Mesendoderm (in vitro differentiated cells): ENCODE data around the gene SLC10A7.
A peak's percentile ranks its signal among the peaks of the same experiment; 100 is the strongest.

Source experiments
- DNase-seq: peaks from one replicate; pipeline ENCODE4 v3.0.0; 2013
- H2AK5ac ChIP-seq: 2 replicates; pipeline ENCODE4 v1.6.1; 2013; ENCODE audit warnings: low read length, inconsistent platforms
- H2BK120ac ChIP-seq: 2 replicates; pipeline ENCODE4 v1.6.1; 2013; ENCODE audit warnings: low read depth, mild to moderate bottlenecking, low read length, moderate library complexity, mixed read lengths
- H2BK15ac ChIP-seq: replicated peaks from 2 replicates; pipeline ENCODE4 v1.6.1; 2013; ENCODE audit warnings: low read depth, mild to moderate bottlenecking, moderate library complexity
- H2BK5ac ChIP-seq: 2 replicates; pipeline ENCODE4 v1.6.1; 2013; ENCODE audit warnings: low read length, inconsistent platforms
- H3K18ac ChIP-seq: 2 replicates; pipeline ENCODE4 v1.6.1; 2013; ENCODE audit warnings: mild to moderate bottlenecking, low read length, mixed read lengths
- H3K23ac ChIP-seq: one replicate; pipeline ENCODE4 v1.6.1; 2013; ENCODE audit warnings: low read length
- H3K27ac ChIP-seq: 2 replicates; pipeline ENCODE4 v1.5.1; 2013; ENCODE audit warnings: low read depth, mild to moderate bottlenecking, inconsistent platforms, low read length, moderate library complexity
- H3K27me3 ChIP-seq: 2 replicates; pipeline ENCODE4 v1.6.1; 2013; ENCODE audit warnings: low read length, control low read depth, mild to moderate bottlenecking, inconsistent platforms; ENCODE audit not compliant: insufficient read depth, poor library complexity
- H3K36me3 ChIP-seq: 2 replicates; pipeline ENCODE4 v1.6.1; 2013; ENCODE audit warnings: low read length, inconsistent platforms; ENCODE audit not compliant: control insufficient read depth, insufficient read depth
- H3K4ac ChIP-seq: one replicate; pipeline ENCODE4 v1.6.1; 2013; ENCODE audit warnings: low read depth, mild to moderate bottlenecking, low read length, moderate library complexity
- H3K4me1 ChIP-seq: 2 replicates; pipeline ENCODE4 v1.6.1; 2013; ENCODE audit warnings: low read depth, low read length, inconsistent platforms; ENCODE audit not compliant: control insufficient read depth
- H3K4me2 ChIP-seq: 2 replicates; pipeline ENCODE4 v1.6.1; 2013; ENCODE audit warnings: low read length
- H3K4me3 ChIP-seq: 2 replicates; pipeline ENCODE4 v1.5.1; 2013; ENCODE audit warnings: mild to moderate bottlenecking, low read length
- H3K56ac ChIP-seq: one replicate; pipeline ENCODE4 v1.6.1; 2013; ENCODE audit warnings: low read length
- H3K79me1 ChIP-seq: 2 replicates; pipeline ENCODE4 v1.6.1; 2013; ENCODE audit warnings: low read length, inconsistent platforms
- H3K79me2 ChIP-seq: 2 replicates; pipeline ENCODE4 v1.6.1; 2013; ENCODE audit warnings: mild to moderate bottlenecking, low read length; ENCODE audit not compliant: control insufficient read depth, insufficient read depth
- H3K9ac ChIP-seq: 2 replicates; pipeline ENCODE4 v1.6.1; 2013; ENCODE audit warnings: low read length, inconsistent platforms
- H4K5ac ChIP-seq: one replicate; pipeline ENCODE4 v1.6.1; 2013; ENCODE audit warnings: low read length
- H4K8ac ChIP-seq: one replicate; pipeline ENCODE4 v1.6.1; 2013; ENCODE audit warnings: low read depth, mild to moderate bottlenecking, control low read depth, low read length, moderate library complexity
- WGBS: extraction: QIAGEN DNeasy Blood & Tissue Kit; methylation state at CpG from one replicate; pipeline ENCODE4 v1.1.7; 2013; ENCODE audit warnings: low lambda C conversion rate, missing lambda C conversion rate; ENCODE audit not compliant: insufficient coverage; ENCODE audit errors: extremely low coverage; 5-methylcytosine and 5-hydroxymethylcytosine counted together

The SLC10A7 gene

DNA sequence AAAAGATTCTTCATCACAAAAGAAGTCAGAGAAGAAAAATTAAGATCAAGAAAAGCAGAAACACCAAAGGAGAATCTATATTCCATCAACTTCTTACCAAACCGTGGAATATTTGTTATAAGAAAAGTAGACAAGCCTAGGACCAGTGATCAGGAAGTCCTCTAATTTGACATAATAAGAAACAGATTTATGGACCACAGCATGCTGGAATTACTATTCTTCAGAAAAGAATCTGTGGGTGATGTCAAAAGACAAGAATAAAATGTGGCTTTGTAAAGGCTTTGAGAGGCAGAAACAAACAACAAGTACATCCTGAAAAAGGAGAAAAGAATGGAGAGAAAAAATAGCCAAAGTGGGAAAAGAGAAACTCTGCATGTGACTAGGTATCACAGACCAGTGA lies 123.3 kb downstream of the SLC10A7 start:
- H3K79me2 ChIP-seq: no peaks in the 10 kb centered on the region
- no peak overlapping the region for H4K5ac ChIP-seq
- H3K79me1 ChIP-seq: no peaks in the 10 kb centered on the region
- no peak overlapping the region for H2BK120ac ChIP-seq
- H3K27ac ChIP-seq: no peak overlapping the region
- H4K8ac ChIP-seq: no peak overlapping the region
- H3K18ac ChIP-seq: no peak overlapping the region
- no peaks in the 10 kb centered on the region for H3K27me3 ChIP-seq
- DNase-seq: no peak
- H2BK15ac ChIP-seq: no peak overlapping the region
- no peak overlapping the region for H3K4me3 ChIP-seq
- no peak overlapping the region for H3K23ac ChIP-seq
- H3K56ac ChIP-seq: no peak overlapping the region
- H3K4me2 ChIP-seq: no peak overlapping the region
- no peak overlapping the region for H2BK5ac ChIP-seq
- no peaks in the 10 kb centered on the region for H3K36me3 ChIP-seq
- no peak overlapping the region for H3K4ac ChIP-seq
- no peak overlapping the region for H2AK5ac ChIP-seq
- no peak overlapping the region for H3K9ac ChIP-seq
- H3K4me1 ChIP-seq: no peaks in the 10 kb centered on the region
- WGBS: no CpG with 5 or more reads among the region's 1 CpG

DNA sequence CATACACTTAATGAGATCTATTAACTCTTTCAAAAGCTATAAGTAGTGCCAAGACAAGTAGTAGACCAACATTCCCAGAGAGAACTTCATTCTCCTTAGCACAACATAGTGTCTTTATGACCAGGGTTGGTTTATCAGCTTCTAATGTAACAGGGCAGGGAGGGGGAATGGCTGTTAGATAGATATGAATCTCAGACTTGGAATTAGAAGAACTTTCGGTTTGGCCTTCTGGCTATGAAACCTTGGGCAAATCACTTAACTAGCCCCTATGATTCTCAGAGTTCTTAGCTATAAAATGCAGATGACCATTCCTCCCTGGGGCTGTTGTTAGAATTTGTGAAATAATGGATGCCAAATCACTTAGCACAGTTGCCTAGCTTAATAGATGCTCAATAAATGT lies 132.2 kb downstream of the SLC10A7 start:
- no peak overlapping the region for H3K4me3 ChIP-seq
- H3K27ac ChIP-seq: no peak overlapping the region
- WGBS: no CpG with 5 or more reads among the region's 1 CpG
- no peak overlapping the region for H3K4me2 ChIP-seq
- H2AK5ac ChIP-seq: no peak overlapping the region
- peak; percentile 5 for DNase-seq
- no peak overlapping the region for H2BK5ac ChIP-seq
- no peak overlapping the region for H2BK120ac ChIP-seq
- H3K18ac ChIP-seq: no peak overlapping the region
- no peak overlapping the region for H4K8ac ChIP-seq
- no peak overlapping the region for H3K9ac ChIP-seq
- no peaks in the 10 kb centered on the region for H3K36me3 ChIP-seq
- H3K79me2 ChIP-seq: no peaks in the 10 kb centered on the region
- H3K23ac ChIP-seq: no peak overlapping the region
- H3K27me3 ChIP-seq: no peaks in the 10 kb centered on the region
- no peak overlapping the region for H3K56ac ChIP-seq
- no peaks in the 10 kb centered on the region for H3K79me1 ChIP-seq
- H2BK15ac ChIP-seq: no peak overlapping the region
- no peak overlapping the region for H4K5ac ChIP-seq
- no peak overlapping the region for H3K4ac ChIP-seq
- H3K4me1 ChIP-seq: no peaks in the 10 kb centered on the region

DNA sequence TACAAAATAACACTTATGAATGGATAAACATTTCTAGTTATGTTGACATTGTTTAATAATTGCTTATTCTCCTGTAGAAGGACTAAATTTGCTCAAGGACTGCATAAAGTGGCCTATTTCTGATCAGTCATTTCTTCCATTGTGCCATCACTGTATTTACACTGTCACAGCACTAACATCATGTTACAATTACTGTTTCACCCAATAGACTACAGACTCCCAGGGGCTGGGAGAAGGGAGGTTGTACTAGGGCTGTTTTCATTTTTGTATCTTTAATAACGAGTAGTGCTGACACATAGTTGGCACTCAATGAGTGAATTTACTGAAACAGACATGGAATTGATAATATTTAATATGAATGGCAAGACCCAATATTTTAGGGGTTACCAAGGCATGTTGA lies 139.5 kb downstream of the SLC10A7 start:
- Histone ChIP-seq H3K4me3 (no peak overlapping the region), H2AK5ac (no peak overlapping the region), H3K18ac (no peak overlapping the region), H3K9ac (no peak overlapping the region), H3K79me1 (no peaks in the 10 kb centered on the region), H2BK5ac (no peak overlapping the region), H4K8ac (no peak overlapping the region), H3K27me3 (no peaks in the 10 kb centered on the region), H2BK120ac (no peak overlapping the region), H3K4me1 (peaks cover 3% of the 10 kb centered on the region), H3K4ac (no peak overlapping the region), H3K27ac (no peak overlapping the region), H4K5ac (no peak overlapping the region), H3K4me2 (no peak overlapping the region), H3K36me3 (no peaks in the 10 kb centered on the region), H3K56ac (no peak overlapping the region), H3K79me2 (no peaks in the 10 kb centered on the region), H3K23ac (no peak overlapping the region), H2BK15ac (no peak overlapping the region)
- WGBS: no CpG with 5 or more reads among the region's 1 CpG
- no peak for DNase-seq

DNA sequence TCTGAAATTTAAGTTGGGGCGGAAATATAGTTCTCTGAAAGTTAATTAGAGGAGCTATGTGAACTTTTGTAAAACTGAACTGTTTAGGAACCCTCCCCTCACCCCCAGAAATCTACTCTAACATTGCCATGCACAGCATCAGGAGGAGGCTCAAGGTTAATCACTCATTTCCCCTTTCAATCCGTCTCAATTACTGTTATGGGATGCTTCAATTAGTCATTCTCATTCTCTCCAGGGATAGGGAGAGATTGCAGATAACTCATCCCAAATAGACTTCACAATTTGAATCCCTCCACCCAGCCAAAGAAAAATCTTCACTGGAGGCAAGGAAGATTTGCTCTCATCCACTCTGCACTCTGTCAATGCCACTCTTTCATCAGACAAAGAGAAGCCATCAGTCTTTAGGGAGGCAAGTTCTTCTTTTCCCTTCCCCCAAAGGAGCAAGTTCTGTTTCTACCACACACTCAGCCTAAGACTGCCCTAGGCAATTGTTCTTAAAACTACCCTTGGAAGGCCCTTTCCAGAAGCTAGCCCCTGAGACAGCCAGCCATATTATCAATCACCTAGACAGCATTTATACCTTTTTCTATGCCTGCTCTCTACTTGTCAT lies 140.4 kb downstream of the SLC10A7 start:
- Histone ChIP-seq H2BK15ac (no peak overlapping the region), H3K79me2 (no peaks in the 10 kb centered on the region), H2AK5ac (no peak overlapping the region), H3K27me3 (no peaks in the 10 kb centered on the region), H4K8ac (no peak overlapping the region), H4K5ac (no peak overlapping the region), H2BK120ac (no peak overlapping the region), H2BK5ac (no peak overlapping the region), H3K4me2 (no peak overlapping the region), H3K9ac (no peak overlapping the region), H3K4ac (no peak overlapping the region), H3K23ac (no peak overlapping the region), H3K27ac (no peak overlapping the region), H3K4me1 (peaks cover 3% of the 10 kb centered on the region), H3K18ac (no peak overlapping the region), H3K79me1 (no peaks in the 10 kb centered on the region), H3K36me3 (no peaks in the 10 kb centered on the region), H3K56ac (no peak overlapping the region), H3K4me3 (no peak overlapping the region)
- peak; percentile 51 for DNase-seq
- WGBS: no CpG with 5 or more reads among the region's 2 CpGs

DNA sequence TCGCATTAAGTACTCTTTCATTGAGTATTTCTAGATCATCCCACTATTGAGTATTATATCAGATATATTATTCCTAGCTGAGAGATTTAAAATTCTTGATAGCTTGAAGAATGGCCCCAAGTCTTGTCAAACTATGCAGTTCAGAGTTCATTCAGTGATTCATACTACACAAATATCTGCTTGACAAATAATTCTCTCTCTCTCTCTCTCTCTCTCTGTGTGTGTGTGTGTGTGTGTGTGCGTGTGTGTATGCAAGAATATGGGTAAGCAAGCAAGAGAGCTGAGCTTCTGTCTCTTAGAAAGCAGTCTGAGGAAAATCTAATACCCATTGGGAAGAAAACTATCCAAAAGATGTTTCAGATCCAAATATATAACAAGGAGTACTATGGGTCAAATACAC lies 142.0 kb downstream of the SLC10A7 start:
- peaks cover 3% of the 10 kb centered on the region for H3K4me1 ChIP-seq
- no peak overlapping the region for H3K9ac ChIP-seq
- H3K27ac ChIP-seq: no peak overlapping the region
- H3K56ac ChIP-seq: no peak overlapping the region
- H4K5ac ChIP-seq: no peak overlapping the region
- no peaks in the 10 kb centered on the region for H3K79me2 ChIP-seq
- no peak overlapping the region for H3K4me3 ChIP-seq
- H3K27me3 ChIP-seq: no peaks in the 10 kb centered on the region
- H3K4me2 ChIP-seq: no peak overlapping the region
- H4K8ac ChIP-seq: no peak overlapping the region
- no peak overlapping the region for H2BK120ac ChIP-seq
- no peaks in the 10 kb centered on the region for H3K79me1 ChIP-seq
- no peak overlapping the region for H3K4ac ChIP-seq
- H3K18ac ChIP-seq: no peak overlapping the region
- no peak overlapping the region for H3K23ac ChIP-seq
- H2AK5ac ChIP-seq: no peak overlapping the region
- no peak overlapping the region for H2BK15ac ChIP-seq
- no peaks in the 10 kb centered on the region for H3K36me3 ChIP-seq
- H2BK5ac ChIP-seq: no peak overlapping the region
- no CpG with 5 or more reads among the region's 2 CpGs for WGBS
- DNase-seq: no peak

DNA sequence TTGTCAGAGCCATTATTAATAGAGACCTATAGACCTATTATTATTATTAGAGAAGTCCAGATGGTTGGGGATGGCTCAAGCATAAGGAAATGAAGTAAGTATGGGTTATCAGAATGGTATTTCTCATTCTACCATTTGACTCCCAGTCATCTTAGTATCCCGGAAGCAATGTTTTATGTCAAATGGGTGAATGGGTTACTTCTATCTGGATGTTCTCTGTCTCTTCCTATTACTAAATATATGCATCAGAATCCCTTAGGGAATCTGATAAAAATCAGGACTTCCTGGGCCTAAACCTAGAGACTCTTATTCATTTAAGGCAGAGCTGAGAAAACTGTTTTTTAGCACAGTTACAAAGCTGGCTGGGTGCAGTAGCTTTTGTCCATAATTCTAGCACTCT lies 149.9 kb downstream of the SLC10A7 start:
- H3K9ac ChIP-seq: no peak overlapping the region
- no peak overlapping the region for H3K27ac ChIP-seq
- no peak overlapping the region for H3K4me3 ChIP-seq
- no peak overlapping the region for H4K5ac ChIP-seq
- no peaks in the 10 kb centered on the region for H3K79me1 ChIP-seq
- H3K56ac ChIP-seq: no peak overlapping the region
- H3K4me2 ChIP-seq: no peak overlapping the region
- no peak overlapping the region for H3K4ac ChIP-seq
- WGBS: no CpG with 5 or more reads among the region's 1 CpG
- no peak overlapping the region for H2BK15ac ChIP-seq
- H3K18ac ChIP-seq: no peak overlapping the region
- DNase-seq: no peak
- no peak overlapping the region for H2BK120ac ChIP-seq
- H3K23ac ChIP-seq: no peak overlapping the region
- H3K4me1 ChIP-seq: no peaks in the 10 kb centered on the region
- no peak overlapping the region for H4K8ac ChIP-seq
- H3K27me3 ChIP-seq: no peaks in the 10 kb centered on the region
- H3K36me3 ChIP-seq: no peaks in the 10 kb centered on the region
- H2BK5ac ChIP-seq: no peak overlapping the region
- H3K79me2 ChIP-seq: no peaks in the 10 kb centered on the region
- H2AK5ac ChIP-seq: no peak overlapping the region
